ENCODE data around the gene CMTM2.
"Not testable (repeated sequence)": the region's sequence is repeated elsewhere in the genome, so short reads cannot be mapped to it uniquely, and the experiment has no call there.

The CMTM2 gene

GRCh38 chr16:66587881-66588600 is 8.8 kb downstream of the CMTM2 start:
- no peak for DNase-seq

DNA sequence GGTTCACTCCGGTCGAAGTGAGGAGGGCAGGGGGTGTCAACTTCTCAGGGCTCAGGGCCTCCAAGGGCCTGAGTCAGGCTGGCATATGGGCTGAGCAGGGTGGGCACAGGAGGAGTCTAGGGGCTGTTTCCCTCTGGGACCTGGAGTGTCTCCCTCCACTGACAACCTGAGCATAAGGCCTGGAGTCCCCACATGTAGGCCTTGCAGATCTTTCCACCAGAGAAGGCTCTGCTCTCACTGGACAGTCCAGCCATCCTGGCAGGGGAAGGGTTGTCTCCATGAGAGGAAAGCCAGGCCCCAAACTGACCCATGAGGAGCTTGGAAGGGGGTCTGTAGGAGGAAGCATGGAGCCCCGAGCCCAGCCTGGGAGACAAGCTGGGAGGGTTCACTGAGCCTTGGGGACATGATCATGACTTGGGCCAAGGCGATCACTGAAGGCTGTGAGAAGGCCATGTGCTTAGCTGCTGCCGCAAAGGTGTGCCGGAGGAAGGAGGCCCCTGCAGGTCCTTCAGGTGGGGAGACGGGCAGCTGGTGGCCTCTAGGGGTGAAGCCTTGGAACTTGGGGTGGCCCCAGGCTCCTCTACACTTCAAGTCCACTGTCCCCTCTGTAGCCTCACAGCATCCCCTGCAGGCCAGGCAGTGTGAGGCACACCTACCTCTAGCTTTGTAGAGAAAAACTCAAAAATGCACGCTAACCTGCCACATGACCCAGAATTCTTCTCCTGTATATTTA is 9.9 kb downstream of the CMTM2 start:
- peak; percentile 25 for DNase-seq

DNA sequence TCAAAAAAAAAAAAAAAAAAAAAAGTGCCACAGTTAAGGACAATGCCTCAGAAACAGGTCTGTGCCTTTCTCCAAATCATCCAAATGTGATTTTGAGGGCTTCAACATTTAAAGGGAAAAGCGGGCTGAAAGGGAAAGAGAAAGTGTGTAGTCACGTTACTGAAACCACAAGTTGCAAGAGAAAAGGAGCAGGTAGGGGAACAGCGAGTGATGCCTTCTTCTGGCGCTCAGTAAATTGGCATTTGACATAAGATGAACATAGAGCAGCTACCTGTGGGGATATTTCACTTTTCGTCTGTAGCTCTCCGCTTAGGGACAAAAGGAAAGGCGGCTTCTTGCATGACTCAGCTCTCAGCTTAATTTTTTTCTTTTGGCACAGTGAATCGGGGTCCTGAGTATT is 11.1 kb downstream of the CMTM2 start:
- DNase-seq = no peak

GRCh38 chr16:66591018-66591417 is 11.8 kb downstream of the CMTM2 start:
- no peak for DNase-seq

- no peak for DNase-seq
These were observed 13.0 kb downstream of the CMTM2 start for GRCh38 chr16:66592241-66592640.

DNA sequence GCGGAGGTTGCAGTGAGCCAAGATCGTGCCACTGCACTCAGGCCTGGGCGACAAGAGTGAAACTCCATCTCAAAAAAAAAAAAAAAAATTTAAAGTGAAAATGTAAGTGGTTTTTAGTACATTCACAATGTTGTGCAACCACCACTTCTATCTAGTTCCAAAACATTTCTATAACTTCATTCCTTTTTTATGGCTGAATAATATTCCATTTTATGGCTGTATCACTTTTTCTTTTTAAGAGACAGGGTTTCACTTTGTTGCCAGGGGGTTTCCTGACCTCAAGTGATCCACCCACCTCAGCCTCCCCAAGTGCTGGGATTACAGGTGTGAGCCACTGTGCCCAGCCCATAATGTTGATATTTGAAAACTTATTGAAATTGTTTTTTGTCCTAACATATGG is 13.6 kb downstream of the CMTM2 start:
- DNase-seq = no peak

DNA sequence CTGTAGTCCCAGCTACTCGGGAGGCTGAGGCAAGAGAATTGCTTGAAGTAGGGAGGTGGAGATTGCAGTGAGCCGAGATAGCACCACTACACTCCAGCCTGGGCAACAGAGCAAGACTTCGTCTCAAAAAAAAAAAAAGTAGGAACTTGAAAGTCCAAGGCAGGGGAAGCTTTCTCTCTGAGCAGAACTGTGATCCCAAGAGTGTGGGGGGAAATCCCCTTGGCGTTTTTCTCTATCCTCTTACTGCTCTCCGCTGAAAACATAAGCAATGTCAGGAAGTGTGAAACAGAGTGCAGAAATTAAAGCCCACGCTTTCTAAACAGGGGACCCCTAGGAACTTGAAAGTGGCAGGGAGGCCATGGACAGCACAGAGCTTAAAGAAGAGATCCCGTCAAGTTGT is 15.5 kb downstream of the CMTM2 start:
- DNase-seq = no peak

GRCh38 chr16:66596559-66596958 is 17.3 kb downstream of the CMTM2 start:
- not testable (repeated sequence) for DNase-seq

DNA sequence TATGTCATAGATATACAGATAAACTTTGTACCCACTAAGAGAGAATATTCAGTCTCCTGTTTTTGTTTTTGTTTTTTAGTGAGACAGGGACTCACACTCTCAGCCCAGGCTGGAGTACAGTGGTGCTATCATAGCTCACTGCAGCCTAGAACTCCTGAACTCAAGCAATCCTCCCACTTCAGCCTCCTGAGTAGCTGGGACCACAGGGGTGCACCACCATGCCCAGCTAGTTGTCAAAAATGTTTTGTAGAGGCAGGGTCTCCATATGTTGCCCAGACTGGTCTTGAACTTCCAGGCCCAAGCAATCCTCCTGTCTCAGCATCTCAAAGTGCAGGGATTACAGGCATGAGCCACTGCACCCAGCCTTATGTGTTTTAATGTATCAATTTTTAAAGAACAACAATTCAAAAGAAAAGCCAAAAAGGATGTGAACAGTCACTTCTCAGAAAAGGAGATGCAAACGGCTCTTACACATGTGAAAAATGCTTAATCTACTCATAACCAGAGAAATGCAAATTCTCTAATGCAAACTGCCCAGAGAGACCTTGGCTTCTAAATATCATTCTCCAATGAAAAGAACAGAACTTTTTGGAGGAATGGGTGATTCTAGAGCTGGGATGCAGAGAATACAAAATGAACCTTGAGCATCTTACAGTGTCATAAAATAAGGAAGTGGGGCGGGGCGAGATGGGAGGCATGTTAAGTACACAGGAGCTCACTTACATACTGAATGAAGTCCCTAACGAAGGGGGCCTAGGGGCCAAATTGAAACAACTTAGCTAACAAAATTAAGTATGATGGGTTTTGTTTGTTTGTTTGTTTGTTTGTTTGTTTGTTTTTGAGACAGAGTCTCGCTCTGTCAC is 18.0 kb downstream of the CMTM2 start:
- DNase-seq = no peak

- DNase-seq = no peak
These were observed 18.8 kb downstream of the CMTM2 start for GRCh38 chr16:66598111-66598510.

DNA sequence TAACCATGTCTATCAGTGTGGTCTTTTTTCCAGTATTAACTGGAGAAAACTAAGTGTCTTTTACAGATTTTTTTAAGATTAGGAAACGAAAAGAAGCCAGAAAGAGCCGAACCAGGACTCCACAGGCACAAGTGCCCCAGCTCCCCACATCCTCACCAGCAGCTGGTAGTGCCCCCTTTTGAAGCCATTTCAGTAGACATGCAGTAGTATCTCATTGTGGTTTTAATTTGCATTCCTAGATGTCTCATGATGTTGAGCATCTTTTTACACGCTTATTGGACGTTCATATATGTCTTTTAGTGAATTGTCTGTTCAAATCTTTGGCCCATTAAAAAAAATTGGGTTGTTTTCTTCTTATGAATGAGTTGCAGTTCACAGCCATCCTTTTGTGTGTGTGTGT is 20.5 kb downstream of the CMTM2 start:
- no peak for DNase-seq

DNA sequence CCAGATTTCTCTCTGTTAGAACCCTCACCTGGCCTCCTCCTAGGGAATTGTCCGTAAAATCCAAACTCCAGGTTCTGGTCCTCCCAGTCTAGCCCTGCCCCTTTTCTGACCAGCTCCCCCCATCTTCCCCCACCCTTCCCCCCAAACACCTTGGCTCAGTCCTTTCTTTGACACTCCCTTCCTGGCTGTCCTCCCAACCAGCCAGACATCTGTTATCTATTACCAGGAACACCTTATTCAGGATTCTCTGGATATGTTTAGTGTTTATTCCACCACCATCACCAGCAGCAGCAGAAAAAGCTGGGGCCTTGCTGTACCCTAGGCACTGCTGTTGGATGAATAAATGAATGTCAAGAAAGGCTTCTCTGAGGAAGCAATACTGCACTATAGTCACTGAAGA is 21.2 kb downstream of the CMTM2 start:
- DNase-seq = no peak

GRCh38 chr16:66601471-66601870 is 22.2 kb downstream of the CMTM2 start:
- DNase-seq = no peak

GRCh38 chr16:66603537-66604375 is 24.5 kb downstream of the CMTM2 start:
- DNase-seq = no peak

DNA sequence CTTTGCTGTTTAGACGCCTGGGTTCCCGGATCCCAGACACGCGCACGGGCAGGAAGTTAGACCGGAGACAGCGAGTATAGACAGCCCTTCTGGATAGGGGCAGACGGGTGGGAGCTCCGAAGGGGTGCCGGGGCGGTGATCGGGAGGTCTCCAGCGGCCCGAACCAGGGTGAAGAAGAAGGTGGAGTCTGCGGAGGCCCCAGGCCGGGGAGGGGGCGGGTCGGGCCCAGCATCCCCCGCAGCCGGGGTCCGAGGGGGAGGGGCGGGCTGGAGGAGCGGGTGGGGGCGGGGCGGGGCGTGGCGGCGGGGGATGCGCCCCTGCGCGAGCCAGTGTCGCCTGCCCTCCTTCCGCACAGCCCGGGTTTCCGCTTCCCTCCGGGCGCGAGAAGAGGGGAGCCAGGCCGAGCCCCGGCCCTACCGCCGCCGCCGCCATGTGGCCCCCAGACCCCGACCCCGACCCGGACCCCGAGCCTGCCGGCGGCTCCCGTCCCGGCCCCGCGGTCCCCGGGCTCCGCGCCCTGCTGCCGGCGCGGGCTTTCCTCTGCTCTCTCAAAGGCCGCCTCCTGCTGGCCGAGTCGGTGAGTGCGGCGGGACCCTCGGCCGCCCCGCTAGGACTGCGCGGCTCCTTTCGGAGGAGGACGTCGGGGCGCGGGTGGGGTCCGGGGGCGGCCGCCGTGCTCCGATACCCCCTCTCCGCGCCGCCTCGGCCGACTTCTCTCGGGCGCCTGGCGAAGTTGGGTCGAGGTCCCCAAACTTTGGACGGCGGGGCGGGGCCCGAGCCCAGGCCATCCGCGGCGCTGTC is 25.3 kb downstream of the CMTM2 start, which contains the start of gene CMTM3:
Gene CMTM3, plus strand, starts transcription at position 329 of the 801 bp plus-strand sequence. Its CDS starts 102 bp downstream, at position 431.
- DNase-seq = no peak

DNA sequence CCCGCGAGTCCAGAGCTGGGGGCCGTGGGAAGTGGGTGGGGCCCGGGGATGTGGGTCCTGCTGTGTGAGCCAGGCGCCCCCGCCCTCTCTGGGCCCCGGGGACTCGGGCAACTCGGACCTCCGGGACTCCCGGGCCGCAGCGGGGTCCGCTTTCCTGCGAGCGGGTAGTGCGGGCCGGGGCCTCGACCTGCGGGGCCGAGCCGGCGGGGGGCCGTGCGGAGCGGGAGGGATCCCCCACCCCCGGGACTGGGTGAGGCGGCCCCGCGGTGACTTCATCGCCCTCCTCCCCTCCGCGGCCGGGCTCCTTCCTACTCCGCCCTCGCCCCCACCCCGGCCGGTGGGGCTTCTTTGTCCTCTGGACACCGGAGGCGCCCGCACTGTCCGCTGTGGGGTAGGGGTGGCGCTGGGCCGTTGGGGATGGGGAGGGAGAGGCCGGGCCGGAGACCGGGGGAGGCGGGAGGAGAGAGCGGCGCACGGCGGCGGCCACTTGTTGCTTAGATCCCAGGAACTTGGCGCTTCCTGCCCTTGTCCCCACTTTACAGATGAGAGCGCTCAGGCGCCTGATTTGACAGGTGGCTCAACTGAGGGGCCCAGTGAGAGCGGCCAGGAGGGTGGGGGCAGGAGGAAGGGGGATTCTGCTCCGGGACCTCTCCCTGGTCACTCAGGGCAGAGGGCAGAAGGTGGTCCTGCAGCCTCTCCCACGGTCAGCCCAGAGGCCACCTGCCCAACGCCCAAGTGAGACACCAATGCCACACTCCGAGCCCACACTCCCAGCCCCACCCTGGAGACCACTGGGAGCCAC is 26.1 kb downstream of the CMTM2 start:
- no peak for DNase-seq

DNA sequence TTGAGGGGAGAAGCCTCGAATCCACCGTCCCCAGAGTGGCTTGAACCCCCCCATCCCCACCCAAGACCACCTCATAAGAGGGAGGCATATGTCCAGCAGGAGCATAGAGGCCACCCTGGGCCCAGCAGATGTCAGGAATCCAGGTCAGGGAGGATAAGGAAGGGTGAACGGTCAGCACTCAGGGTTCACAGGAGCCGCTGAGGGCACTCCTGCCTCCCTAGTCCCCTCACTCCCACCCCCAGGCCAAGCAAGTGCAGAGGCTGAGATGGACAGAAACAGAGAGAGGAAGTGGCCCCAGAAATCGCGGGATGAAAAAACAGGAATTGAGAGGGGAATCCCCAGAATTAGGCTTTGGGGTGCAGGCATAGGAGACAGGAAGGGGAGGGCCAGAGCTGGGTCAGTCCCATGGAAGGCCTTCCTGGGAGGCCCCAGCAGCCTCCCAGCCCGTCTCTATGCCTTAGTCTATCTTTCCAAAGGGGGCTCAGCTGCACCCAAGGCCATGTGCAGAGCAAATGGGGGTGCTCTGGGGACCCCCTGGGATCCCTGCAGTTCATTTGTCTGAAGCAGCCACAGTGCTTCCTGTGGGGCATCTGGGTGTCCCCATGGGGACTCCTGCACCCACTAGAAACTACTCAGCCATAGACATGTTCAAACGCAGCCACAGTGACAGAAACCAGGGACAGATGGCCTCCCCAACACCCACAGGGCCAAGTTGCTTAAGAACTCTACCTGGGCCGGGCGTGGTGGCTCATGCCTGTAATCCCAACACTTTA is 26.9 kb downstream of the CMTM2 start:
- DNase-seq = no peak

DNA sequence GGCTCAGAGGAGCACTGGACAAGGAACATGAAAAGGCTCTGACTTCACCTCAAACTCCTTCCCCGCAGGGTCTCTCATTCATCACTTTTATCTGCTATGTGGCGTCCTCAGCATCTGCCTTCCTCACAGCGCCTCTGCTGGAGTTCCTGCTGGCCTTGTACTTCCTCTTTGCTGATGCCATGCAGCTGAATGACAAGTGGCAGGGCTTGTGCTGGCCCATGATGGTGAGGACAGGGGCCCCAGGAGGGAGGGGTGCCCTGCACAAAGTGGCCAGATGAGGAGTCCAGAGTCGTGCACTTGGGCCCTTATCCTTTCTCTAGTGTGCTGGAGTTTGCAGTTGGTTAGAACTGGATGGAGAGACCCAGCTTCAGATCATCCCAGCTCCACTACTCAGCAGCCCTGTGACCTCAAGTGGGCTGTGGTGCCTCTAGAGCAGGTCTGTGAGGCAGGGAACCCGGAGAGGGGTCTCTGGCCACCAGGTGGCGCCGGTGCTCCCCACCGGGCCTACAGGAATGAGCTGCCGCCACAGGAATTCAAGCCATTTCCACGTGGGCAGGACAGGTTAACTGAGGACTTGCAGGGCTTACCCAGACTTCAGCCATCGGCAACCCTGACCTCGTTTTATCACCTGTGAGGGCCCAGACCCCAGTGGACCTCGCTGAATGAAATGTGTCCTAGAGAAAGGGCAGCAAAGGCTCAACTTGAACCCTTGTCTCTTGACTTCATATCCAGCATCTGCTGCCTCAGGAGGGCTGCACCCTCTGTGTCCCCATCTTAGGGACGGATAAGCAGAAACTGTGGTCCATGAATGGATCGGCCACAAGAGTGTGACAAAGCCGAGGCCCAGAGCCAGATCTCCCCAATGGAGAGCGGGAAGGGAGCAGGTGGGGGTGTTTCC is 29.2 kb downstream of the CMTM2 start:
- peak; percentile 78 for DNase-seq

- no peak for DNase-seq
These were observed 29.9 kb downstream of the CMTM2 start for GRCh38 chr16:66609139-66609510.
